ENCODE measurements around the gene DTX1.

DTX1 gene

DNA sequence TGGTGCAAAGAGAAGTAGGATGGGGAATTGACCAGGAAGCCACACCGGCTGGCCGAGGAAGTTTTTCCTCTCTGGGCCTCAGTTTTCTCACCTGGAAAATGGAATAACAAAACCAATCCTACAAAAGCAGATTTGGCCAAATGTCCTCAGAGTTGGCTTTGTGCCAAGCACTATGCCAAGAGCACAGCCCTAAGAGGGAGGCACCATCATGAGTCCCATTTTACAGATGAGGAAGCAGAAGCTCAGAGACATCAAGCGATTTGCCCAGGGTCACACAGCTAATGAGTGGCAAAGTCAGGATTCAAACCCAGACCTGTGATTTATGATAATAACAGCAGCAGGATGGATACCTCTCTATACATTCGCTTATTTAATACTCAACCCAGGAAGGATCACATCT, 51.8 kb downstream of the DTX1 start:
- TF ChIP-seq ZNF768 (tag by site-specific recombination; IDR thresholded peaks at IDR 0.05): peak; percentile 89
- TF ChIP-seq ZNF580 (tag by site-specific recombination; IDR thresholded peaks at IDR 0.05): 0 out of 2 replicates have a peak, but pooled peaks have one; percentile 20
- TF ChIP-seq ZNF37A (tag by site-specific recombination; IDR thresholded peaks at IDR 0.05): no peak
- no peak overlapping the region for H3K27ac ChIP-seq (ENCODE audit: extremely low read depth, low read depth, low read length)
- POLR2A ChIA-PET: no interaction called here
- H3K4me3 ChIP-seq (ENCODE audit: low read depth, low read length): no peak overlapping the region
- no peaks in the 10 kb centered on the region for H3K4me1 ChIP-seq (ENCODE audit: control insufficient read depth, insufficient read depth, low read length)
- CTCF ChIA-PET: no interaction called here
- H3K9me3 ChIP-seq (ENCODE audit: control insufficient read depth, insufficient read depth, low read depth, low read length): no peaks in the 10 kb centered on the region
- H3K36me3 ChIP-seq (ENCODE audit: control insufficient read depth in 2 of 2, insufficient read depth in 1 of 2, low read length in 2 of 2): no peaks in the 10 kb centered on the region

GRCh38 chr12:113109360-113109759, 52.8 kb downstream of the DTX1 start:
- no peaks in the 10 kb centered on the region for H3K36me3 ChIP-seq (ENCODE audit: control insufficient read depth in 2 of 2, insufficient read depth in 1 of 2, low read length in 2 of 2)
- no peaks in the 10 kb centered on the region for H3K9me3 ChIP-seq (ENCODE audit: control insufficient read depth, insufficient read depth, low read depth, low read length)
- TF ChIP-seq ZNF112 (tag by site-specific recombination; IDR thresholded peaks at IDR 0.05): no peak
- TF ChIP-seq, protein P1, sequence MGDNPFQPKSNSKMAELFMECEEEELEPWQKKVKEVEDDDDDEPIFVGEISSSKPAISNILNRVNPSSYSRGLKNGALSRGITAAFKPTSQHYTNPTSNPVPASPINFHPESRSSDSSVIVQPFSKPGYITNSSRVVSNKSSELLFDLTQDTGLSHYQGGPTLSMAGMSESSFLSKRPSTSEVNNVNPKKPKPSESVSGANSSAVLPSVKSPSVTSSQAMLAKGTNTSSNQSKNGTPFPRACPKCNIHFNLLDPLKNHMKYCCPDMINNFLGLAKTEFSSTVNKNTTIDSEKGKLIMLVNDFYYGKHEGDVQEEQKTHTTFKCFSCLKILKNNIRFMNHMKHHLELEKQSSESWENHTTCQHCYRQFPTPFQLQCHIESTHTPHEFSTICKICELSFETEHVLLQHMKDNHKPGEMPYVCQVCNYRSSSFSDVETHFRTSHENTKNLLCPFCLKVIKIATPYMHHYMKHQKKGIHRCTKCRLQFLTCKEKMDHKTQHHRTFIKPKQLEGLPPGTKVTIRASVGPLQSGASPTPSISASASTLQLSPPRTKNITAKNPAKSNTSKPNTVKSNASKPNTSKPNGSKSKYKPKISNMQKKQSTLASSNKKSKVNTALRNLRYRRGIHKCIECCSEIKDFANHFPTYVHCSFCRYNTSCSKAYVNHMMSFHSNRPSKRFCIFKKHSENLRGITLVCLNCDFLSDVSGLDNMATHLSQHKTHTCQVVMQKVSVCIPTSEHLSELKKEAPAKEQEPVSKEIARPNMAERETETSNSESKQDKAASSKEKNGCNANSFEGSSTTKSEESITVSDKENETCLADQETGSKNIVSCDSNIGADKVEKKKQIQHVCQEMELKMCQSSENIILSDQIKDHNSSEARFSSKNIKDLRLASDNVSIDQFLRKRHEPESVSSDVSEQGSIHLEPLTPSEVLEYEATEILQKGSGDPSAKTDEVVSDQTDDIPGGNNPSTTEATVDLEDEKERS (tag by site-specific recombination; IDR thresholded peaks at IDR 0.05): no peak
- TF ChIP-seq, protein P2, sequence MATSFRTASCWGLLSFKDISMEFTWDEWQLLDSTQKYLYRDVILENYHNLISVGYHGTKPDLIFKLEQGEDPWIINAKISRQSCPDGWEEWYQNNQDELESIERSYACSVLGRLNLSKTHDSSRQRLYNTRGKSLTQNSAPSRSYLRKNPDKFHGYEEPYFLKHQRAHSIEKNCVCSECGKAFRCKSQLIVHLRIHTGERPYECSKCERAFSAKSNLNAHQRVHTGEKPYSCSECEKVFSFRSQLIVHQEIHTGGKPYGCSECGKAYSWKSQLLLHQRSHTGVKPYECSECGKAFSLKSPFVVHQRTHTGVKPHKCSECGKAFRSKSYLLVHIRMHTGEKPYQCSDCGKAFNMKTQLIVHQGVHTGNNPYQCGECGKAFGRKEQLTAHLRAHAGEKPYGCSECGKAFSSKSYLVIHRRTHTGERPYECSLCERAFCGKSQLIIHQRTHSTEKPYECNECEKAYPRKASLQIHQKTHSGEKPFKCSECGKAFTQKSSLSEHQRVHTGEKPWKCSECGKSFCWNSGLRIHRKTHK (tag by site-specific recombination; IDR thresholded peaks at IDR 0.05): no peak
- TF ChIP-seq ZNF621 (tag by site-specific recombination; IDR thresholded peaks at IDR 0.05): no peak
- no peak for TF ChIP-seq BCL11A (tag by site-specific recombination; IDR thresholded peaks at IDR 0.05; ENCODE audit: low read depth)
- TF ChIP-seq ZNF266 (tag by site-specific recombination; IDR thresholded peaks at IDR 0.05; ENCODE audit: low read depth): no peak
- no peak for TF ChIP-seq ZNF768 (tag by site-specific recombination; IDR thresholded peaks at IDR 0.05)
- TF ChIP-seq GLIS1 (tag by site-specific recombination; IDR thresholded peaks at IDR 0.05): no peak
- ChIA-PET CTCF (interaction anchor here (0.6 to 1.1 kb wide), 2 partner anchors 117 to 131 kb away, joined by 3 read pairs; partner anchors contain the start of gene OAS2), POLR2A (no interaction called here)
- no peaks in the 10 kb centered on the region for H3K4me1 ChIP-seq (ENCODE audit: control insufficient read depth, insufficient read depth, low read length)
- no peak overlapping the region for H3K4me3 ChIP-seq (ENCODE audit: low read depth, low read length)
- H3K27ac ChIP-seq (ENCODE audit: extremely low read depth, low read depth, low read length): no peak overlapping the region

DNA sequence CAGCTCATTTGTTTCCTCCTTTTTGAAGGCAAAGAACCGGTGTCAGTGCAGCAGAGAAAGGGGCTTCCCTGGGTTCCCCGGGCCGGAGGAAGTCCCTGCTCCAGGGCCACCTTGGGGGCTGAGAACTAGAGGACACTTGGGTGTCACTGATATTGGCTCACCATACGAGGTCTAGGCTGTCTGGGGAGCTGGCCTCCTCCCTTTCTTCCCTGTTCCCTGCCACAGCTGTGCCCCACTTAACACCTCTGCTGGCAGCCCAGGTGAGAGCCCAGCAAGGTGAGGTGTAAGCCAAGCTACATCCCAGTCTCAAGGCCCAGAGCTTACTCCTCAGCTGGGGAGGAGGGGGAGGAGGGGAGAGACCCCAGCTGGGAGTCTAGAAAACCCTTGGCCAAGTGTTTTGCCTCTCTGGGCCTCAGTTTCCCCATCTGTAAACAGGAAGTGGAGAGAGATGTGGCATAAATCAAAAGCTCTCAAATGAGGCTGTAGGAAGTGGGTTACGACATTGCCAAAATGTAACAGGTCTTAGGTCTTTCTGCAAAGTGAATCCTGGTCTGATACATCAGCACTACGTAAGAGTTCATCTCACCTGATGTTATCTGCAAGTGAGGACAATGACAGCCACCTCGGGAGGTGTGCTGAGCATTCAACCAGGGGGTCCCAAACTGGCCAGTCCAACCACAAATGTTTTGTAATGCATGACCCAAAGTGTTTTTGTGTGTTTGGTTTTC, 53.5 kb downstream of the DTX1 start:
- TF ChIP-seq HOXA7 (CRISPR knock-in tag; IDR thresholded peaks at IDR 0.05; ENCODE audit: borderline replicate concordance) (no peak), ZNF692 (tag by site-specific recombination; IDR thresholded peaks at IDR 0.05) (no peak), ZNF654 (tag by site-specific recombination; IDR thresholded peaks at IDR 0.05; ENCODE audit: low read depth) (no peak), KLF9 (tag by site-specific recombination; IDR thresholded peaks at IDR 0.05; ENCODE audit: low read depth) (no peak), ZNF791 (tag by site-specific recombination; IDR thresholded peaks at IDR 0.05) (no peak), ZNF2 (tag by site-specific recombination; IDR thresholded peaks at IDR 0.05) (no peak), ZNF24 (tag by site-specific recombination; IDR thresholded peaks at IDR 0.05) (no peak), ZNF211 (tag by site-specific recombination; IDR thresholded peaks at IDR 0.05; ENCODE audit: low read depth) (no peak), ZNF768 (tag by site-specific recombination; IDR thresholded peaks at IDR 0.05) (no peak), CTCF (tag by site-specific recombination; IDR thresholded peaks at IDR 0.05) (no peak), MZF1 (tag by site-specific recombination; IDR thresholded peaks at IDR 0.05; ENCODE audit: borderline replicate concordance) (no peak)
- POLR2A ChIA-PET: no interaction called here
- Histone ChIP-seq H3K4me1 (ENCODE audit: control insufficient read depth, insufficient read depth, low read length) (no peaks in the 10 kb centered on the region), H3K9me3 (ENCODE audit: control insufficient read depth, insufficient read depth, low read depth, low read length) (no peaks in the 10 kb centered on the region), H3K27ac (ENCODE audit: extremely low read depth, low read depth, low read length) (no peak overlapping the region), H3K36me3 (ENCODE audit: control insufficient read depth in 2 of 2, insufficient read depth in 1 of 2, low read length in 2 of 2) (no peaks in the 10 kb centered on the region), H3K4me3 (ENCODE audit: low read depth, low read length) (no peak overlapping the region)
- CTCF ChIA-PET: interaction anchor here (1.1 kb wide), 2 partner anchors 10 to 117 kb away, joined by 3 read pairs; no protein-coding TSS in a partner anchor

Data from HEK293 (cell line).